Measurements from ENCODE around the gene CAMKK2. TPM values are rescaled to one million over a fixed set of nuclear protein-coding genes. Genes with fewer than 3 reads are reported as not detected.

The CAMKK2 gene
- total and polyA plus RNA-seq, 2 donors (not counting 1 experiment from before 2014, with no cell fraction given): 19.3 to 26.4 TPM

DNA sequence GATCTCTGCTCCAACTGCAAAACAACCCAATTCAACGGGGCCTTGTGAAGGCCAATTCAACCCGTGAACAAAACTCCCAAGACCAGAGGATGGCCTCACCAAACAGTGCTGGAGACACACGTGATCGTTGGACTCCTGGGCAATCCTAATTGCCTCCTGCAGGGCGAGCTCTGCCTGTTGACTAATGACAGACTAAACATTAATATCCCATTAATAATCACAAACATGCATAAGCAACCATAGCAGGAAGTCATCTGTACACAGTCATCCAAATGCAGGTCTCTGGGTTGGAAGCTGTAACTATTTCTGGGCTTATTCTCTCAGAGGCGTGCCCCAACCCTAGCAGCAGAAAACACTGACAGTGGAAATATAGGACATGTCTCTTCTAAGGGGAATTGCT is 34.7 kb upstream of the CAMKK2 start:
- H4K20me1 ChIP-seq (ENCODE audit: control insufficient read depth, extremely low read depth, insufficient read depth, low read length): no peaks in the 10 kb centered on the region
- no peaks in the 10 kb centered on the region for H3K79me2 ChIP-seq (ENCODE audit: control insufficient read depth, insufficient read depth, low read length)
- H3K27me3 ChIP-seq (ENCODE audit: control insufficient read depth, insufficient read depth, low read length): no peaks in the 10 kb centered on the region
- no peak overlapping the region for H3K4me3 ChIP-seq (replicated peaks in 1 of 4; ENCODE audit: control extremely low read depth in 1 of 4, insufficient read depth in 1 of 4, low read depth in 3 of 4, low read length in 4 of 4)
- no peaks in the 10 kb centered on the region for H3K4me1 ChIP-seq (ENCODE audit: control insufficient read depth, extremely low read depth, insufficient read depth, low read length)
- H3K27ac ChIP-seq (ENCODE audit: insufficient read depth, low read length): no peak overlapping the region
- no peak overlapping the region for H3K4me2 ChIP-seq (ENCODE audit: extremely low read depth, insufficient read depth, low read length)
- H3K9me3 ChIP-seq (ENCODE audit: control insufficient read depth, insufficient read depth, low read depth, low read length): no peaks in the 10 kb centered on the region
- peaks cover 13% of the 10 kb centered on the region for H3K36me3 ChIP-seq (ENCODE audit: control insufficient read depth, insufficient read depth, low read length)
- no peak overlapping the region for H2AFZ ChIP-seq (ENCODE audit: low read length)
- no peak for DNase-seq (ENCODE audit: low read depth in 2 of 2)
- no peak for TF ChIP-seq EZH2 (IDR thresholded peaks at IDR 0.05; ENCODE audit: low read length, missing control alignments)
- TF ChIP-seq, protein P1, sequence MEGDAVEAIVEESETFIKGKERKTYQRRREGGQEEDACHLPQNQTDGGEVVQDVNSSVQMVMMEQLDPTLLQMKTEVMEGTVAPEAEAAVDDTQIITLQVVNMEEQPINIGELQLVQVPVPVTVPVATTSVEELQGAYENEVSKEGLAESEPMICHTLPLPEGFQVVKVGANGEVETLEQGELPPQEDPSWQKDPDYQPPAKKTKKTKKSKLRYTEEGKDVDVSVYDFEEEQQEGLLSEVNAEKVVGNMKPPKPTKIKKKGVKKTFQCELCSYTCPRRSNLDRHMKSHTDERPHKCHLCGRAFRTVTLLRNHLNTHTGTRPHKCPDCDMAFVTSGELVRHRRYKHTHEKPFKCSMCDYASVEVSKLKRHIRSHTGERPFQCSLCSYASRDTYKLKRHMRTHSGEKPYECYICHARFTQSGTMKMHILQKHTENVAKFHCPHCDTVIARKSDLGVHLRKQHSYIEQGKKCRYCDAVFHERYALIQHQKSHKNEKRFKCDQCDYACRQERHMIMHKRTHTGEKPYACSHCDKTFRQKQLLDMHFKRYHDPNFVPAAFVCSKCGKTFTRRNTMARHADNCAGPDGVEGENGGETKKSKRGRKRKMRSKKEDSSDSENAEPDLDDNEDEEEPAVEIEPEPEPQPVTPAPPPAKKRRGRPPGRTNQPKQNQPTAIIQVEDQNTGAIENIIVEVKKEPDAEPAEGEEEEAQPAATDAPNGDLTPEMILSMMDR (conservative IDR thresholded peaks at IDR 0.05 in 1 of 2, IDR thresholded peaks at IDR 0.05 in 1 of 2; ENCODE audit: low read depth in 1 of 2, low read length in 2 of 2): no peak
- H3K9ac ChIP-seq (ENCODE audit: insufficient read depth, low read length): no peak overlapping the region

DNA sequence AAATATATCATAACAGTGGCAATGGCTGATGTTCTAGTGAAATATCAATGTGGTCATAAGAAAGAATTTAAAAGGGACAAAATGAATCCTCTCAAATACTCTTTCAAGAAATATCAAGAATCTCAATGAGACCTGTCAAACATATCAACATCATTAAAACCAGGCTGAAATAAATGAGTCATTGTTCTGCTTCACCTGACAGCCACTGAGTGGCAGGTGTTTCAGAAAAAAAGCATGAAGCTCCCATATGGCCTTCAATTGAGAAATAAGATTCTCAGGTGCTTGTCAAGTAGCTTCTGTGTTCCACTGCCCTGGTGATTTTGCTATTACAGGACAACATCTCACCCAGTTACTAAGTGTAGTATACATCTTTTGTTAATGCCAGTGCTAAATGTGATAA is 34.2 kb upstream of the CAMKK2 start:
- no peak overlapping the region for H3K9ac ChIP-seq (ENCODE audit: insufficient read depth, low read length)
- no peak overlapping the region for H3K27ac ChIP-seq (ENCODE audit: insufficient read depth, low read length)
- no peaks in the 10 kb centered on the region for H3K79me2 ChIP-seq (ENCODE audit: control insufficient read depth, insufficient read depth, low read length)
- H3K4me3 ChIP-seq (replicated peaks in 1 of 4; ENCODE audit: control extremely low read depth in 1 of 4, insufficient read depth in 1 of 4, low read depth in 3 of 4, low read length in 4 of 4): no peak overlapping the region
- no peak for TF ChIP-seq EZH2 (IDR thresholded peaks at IDR 0.05; ENCODE audit: low read length, missing control alignments)
- TF ChIP-seq, protein P1 (conservative IDR thresholded peaks at IDR 0.05 in 1 of 2, IDR thresholded peaks at IDR 0.05 in 1 of 2; ENCODE audit: low read depth in 1 of 2, low read length in 2 of 2): no peak
- H3K27me3 ChIP-seq (ENCODE audit: control insufficient read depth, insufficient read depth, low read length): no peaks in the 10 kb centered on the region
- H3K36me3 ChIP-seq (ENCODE audit: control insufficient read depth, insufficient read depth, low read length): peaks cover 13% of the 10 kb centered on the region
- H4K20me1 ChIP-seq (ENCODE audit: control insufficient read depth, extremely low read depth, insufficient read depth, low read length): no peaks in the 10 kb centered on the region
- no peak for DNase-seq (ENCODE audit: low read depth in 2 of 2)
- no peak overlapping the region for H3K4me2 ChIP-seq (ENCODE audit: extremely low read depth, insufficient read depth, low read length)
- no peak overlapping the region for H2AFZ ChIP-seq (ENCODE audit: low read length)
- H3K9me3 ChIP-seq (ENCODE audit: control insufficient read depth, insufficient read depth, low read depth, low read length): no peaks in the 10 kb centered on the region
- H3K4me1 ChIP-seq (ENCODE audit: control insufficient read depth, extremely low read depth, insufficient read depth, low read length): no peaks in the 10 kb centered on the region

DNA sequence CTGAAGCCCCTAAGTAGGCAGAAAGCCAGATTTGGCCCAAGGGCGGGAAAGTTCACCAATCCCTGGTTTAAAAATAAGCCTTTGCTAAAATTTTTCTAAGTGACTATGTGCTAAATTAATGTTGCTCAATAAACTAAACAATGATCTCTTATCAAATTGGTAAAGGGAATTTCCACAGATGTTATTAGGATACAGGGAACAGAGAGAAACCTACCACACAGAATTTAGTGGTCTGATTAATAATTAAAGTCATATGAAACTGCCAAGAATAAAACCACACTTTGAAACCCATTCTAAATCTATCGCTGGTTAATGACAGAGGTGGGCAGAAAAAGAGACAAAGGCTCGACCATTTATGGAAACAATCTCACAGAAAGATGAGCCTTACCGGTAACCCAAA is 33.7 kb upstream of the CAMKK2 start:
- Histone ChIP-seq H3K27ac (ENCODE audit: insufficient read depth, low read length) (no peak overlapping the region), H3K36me3 (ENCODE audit: control insufficient read depth, insufficient read depth, low read length) (peaks cover 9% of the 10 kb centered on the region), H3K79me2 (ENCODE audit: control insufficient read depth, insufficient read depth, low read length) (no peaks in the 10 kb centered on the region), H3K4me1 (ENCODE audit: control insufficient read depth, extremely low read depth, insufficient read depth, low read length) (no peaks in the 10 kb centered on the region), H4K20me1 (ENCODE audit: control insufficient read depth, extremely low read depth, insufficient read depth, low read length) (no peaks in the 10 kb centered on the region), H3K9ac (ENCODE audit: insufficient read depth, low read length) (no peak overlapping the region), H3K4me2 (ENCODE audit: extremely low read depth, insufficient read depth, low read length) (no peak overlapping the region), H3K27me3 (ENCODE audit: control insufficient read depth, insufficient read depth, low read length) (no peaks in the 10 kb centered on the region), H3K4me3 (replicated peaks in 1 of 4; ENCODE audit: control extremely low read depth in 1 of 4, insufficient read depth in 1 of 4, low read depth in 3 of 4, low read length in 4 of 4) (no peak overlapping the region), H3K9me3 (ENCODE audit: control insufficient read depth, insufficient read depth, low read depth, low read length) (no peaks in the 10 kb centered on the region), H2AFZ (ENCODE audit: low read length) (no peak overlapping the region)
- TF ChIP-seq, protein P1 (conservative IDR thresholded peaks at IDR 0.05 in 1 of 2, IDR thresholded peaks at IDR 0.05 in 1 of 2; ENCODE audit: low read depth in 1 of 2, low read length in 2 of 2): no peak
- no peak for TF ChIP-seq EZH2 (IDR thresholded peaks at IDR 0.05; ENCODE audit: low read length, missing control alignments)
- no peak for DNase-seq (ENCODE audit: low read depth in 2 of 2)

All from fibroblast of lung (primary cell).